ENCODE measurements around the gene ATOSA. TPM values are rescaled to one million over a fixed set of nuclear protein-coding genes. Genes with fewer than 3 reads are reported as not detected.

Gene ATOSA
- total and polyA plus RNA-seq, 8 donors, result 34.5 to 79.0 (median 59.6) TPM

DNA sequence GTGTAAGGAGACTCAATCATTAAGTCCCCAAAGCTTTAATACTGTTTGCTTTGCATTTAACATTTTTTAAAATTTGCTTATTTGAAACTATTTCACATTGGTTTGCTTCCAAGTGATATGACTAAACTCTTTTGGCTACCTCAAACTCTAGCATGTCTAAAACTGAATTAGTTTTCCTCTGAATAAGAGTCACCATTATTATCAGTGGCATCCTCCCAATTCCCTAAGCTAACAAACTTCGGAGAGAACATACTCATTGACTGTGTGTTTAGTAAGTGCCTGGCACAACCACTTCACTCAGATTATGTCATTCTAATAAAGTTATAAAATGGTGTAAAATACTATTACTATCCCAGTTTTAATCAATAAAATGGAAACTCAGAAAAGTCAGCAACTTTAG is 21.9 kb downstream of the ATOSA start:
- Histone ChIP-seq H3K27me3 (no peaks in the 10 kb centered on the region), H3K4me1 (peaks cover 10 to 43% of the 10 kb centered on the region in 2 donors), H3K4me3 (no peak overlapping the region), H3K27ac (no peak overlapping the region), H3K9me3 (no peaks in the 10 kb centered on the region), H3K36me3 (peaks cover 0 to 29% of the 10 kb centered on the region in 2 donors)
- DNase-seq, result no peak
- ATAC-seq, result peak; percentile 50
- TF ChIP-seq, protein P1, sequence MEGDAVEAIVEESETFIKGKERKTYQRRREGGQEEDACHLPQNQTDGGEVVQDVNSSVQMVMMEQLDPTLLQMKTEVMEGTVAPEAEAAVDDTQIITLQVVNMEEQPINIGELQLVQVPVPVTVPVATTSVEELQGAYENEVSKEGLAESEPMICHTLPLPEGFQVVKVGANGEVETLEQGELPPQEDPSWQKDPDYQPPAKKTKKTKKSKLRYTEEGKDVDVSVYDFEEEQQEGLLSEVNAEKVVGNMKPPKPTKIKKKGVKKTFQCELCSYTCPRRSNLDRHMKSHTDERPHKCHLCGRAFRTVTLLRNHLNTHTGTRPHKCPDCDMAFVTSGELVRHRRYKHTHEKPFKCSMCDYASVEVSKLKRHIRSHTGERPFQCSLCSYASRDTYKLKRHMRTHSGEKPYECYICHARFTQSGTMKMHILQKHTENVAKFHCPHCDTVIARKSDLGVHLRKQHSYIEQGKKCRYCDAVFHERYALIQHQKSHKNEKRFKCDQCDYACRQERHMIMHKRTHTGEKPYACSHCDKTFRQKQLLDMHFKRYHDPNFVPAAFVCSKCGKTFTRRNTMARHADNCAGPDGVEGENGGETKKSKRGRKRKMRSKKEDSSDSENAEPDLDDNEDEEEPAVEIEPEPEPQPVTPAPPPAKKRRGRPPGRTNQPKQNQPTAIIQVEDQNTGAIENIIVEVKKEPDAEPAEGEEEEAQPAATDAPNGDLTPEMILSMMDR (IDR thresholded peaks at IDR 0.05), result no peak
- intact Hi-C loops (cut with DNase I), result no loop called here

DNA sequence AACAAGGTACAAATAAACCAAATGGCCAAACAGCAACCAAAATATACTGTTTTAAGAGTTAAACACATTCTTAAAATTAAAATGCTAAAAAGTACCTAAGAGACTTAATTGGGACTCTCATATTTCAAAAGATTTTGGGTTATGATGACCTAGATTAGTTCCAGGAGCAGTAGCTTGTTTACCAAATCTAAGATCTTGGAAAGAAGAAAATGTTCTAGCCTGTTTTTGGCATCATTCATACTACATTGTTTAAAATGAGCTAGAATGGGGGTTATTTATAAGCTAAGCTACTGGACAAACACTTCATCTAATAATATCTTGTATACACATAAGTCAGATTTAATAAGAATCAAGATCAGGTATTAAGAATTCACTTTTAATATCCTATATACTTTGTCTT is 22.8 kb downstream of the ATOSA start:
- peaks cover 0 to 22% of the 10 kb centered on the region in 2 donors for H3K36me3 ChIP-seq
- H3K27me3 ChIP-seq, result no peaks in the 10 kb centered on the region
- no peak overlapping the region for H3K27ac ChIP-seq
- no peaks in the 10 kb centered on the region for H3K9me3 ChIP-seq
- DNase-seq, result no peak
- intact Hi-C loops (cut with DNase I), result no loop called here
- TF ChIP-seq, protein P1 (IDR thresholded peaks at IDR 0.05), result no peak
- H3K4me1 ChIP-seq, result peaks cover 13 to 50% of the 10 kb centered on the region in 2 donors
- no peak for ATAC-seq
- no peak overlapping the region for H3K4me3 ChIP-seq

DNA sequence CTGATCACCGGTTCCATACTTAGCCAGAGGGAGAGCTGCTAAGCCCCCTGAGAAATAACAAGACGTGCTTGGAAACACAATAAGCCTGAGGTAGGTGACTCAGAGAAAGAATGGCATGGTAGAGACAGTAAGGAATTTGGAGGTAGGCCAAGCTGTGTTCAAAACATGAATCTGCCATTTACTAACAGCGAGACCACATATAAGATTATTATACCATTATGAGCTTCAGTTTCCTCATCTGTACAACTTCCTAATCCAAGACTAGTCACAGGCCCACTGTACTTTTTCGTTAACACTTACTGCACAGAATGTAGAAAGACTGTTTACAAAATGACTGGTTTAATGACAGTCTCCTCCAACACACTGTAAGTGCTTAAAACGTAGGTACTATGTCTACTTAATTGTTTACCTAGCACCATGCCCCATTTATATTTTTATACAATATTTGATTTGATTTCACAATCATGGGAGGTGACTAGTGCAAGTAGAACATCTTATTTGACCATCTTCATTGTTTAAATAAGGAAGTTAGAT is 25.7 kb downstream of the ATOSA start:
- Histone ChIP-seq H3K4me3 (no peak overlapping the region), H3K27ac (peak overlapping the region; percentile 53 to 85), H3K9me3 (no peaks in the 10 kb centered on the region), H3K36me3 (peaks cover 0 to 11% of the 10 kb centered on the region in 2 donors), H3K4me1 (peaks cover 13 to 51% of the 10 kb centered on the region in 2 donors), H3K27me3 (no peaks in the 10 kb centered on the region)
- no peak for DNase-seq
- ATAC-seq, result peak; percentile 68
- TF ChIP-seq, protein P1 (IDR thresholded peaks at IDR 0.05), result no peak
- intact Hi-C loops (cut with DNase I), result no loop called here

DNA sequence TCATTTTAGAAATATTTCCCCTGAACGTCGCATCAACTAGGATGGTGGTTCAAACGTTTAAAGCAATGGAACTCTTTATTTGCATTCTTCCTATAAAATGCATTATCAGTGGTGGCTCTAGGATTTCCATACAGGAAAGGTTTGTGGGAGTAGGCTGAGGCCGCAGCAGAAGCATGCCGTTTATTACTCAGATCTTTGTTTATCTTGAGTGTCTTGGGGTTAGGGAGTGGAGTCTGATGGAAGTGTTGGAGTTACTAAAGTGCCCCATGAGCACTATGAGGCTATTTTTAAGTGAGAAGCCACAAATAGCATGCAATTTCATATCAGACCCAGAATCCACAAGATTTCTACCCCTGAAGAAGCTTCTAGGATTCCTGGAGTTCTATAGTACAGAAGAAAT is 26.2 kb downstream of the ATOSA start:
- H3K9me3 ChIP-seq, result no peaks in the 10 kb centered on the region
- TF ChIP-seq, protein P1 (IDR thresholded peaks at IDR 0.05), result no peak
- ATAC-seq, result peak; percentile 65
- no peak overlapping the region for H3K4me3 ChIP-seq
- intact Hi-C loops (cut with DNase I), result no loop called here
- peaks cover 0 to 7% of the 10 kb centered on the region in 2 donors for H3K36me3 ChIP-seq
- peaks cover 13 to 50% of the 10 kb centered on the region in 2 donors for H3K4me1 ChIP-seq
- no peak for DNase-seq
- no peaks in the 10 kb centered on the region for H3K27me3 ChIP-seq
- H3K27ac ChIP-seq, result peak overlapping the region; percentile 53 to 85

DNA sequence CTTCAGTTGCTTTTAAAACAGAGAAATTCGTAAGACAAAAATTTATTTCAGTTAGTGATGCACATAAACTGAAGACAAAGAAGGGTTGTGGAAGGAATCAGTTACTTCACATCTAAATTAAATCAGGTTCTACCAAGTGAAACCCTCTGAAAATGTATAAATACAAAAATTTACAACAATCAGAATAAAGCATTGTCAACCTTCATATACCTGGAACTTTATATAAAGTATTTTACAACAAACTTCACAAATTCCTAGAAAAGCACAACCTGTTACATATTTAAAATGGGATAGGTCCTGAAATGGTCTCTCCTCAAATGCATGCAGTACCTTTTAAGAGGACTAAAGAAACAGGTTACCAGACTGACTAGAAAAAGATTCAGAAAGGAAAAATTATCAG is 26.9 kb downstream of the ATOSA start:
- Histone ChIP-seq H3K36me3 (peaks cover 0 to 7% of the 10 kb centered on the region in 2 donors), H3K27me3 (no peaks in the 10 kb centered on the region), H3K4me3 (no peak overlapping the region), H3K4me1 (peaks cover 13 to 43% of the 10 kb centered on the region in 2 donors), H3K27ac (peak overlapping the region; percentile 53 to 85), H3K9me3 (no peaks in the 10 kb centered on the region)
- TF ChIP-seq, protein P1 (IDR thresholded peaks at IDR 0.05), result no peak
- ATAC-seq, result no peak
- intact Hi-C loops (cut with DNase I), result no loop called here
- DNase-seq, result no peak
